Parathyroid adenoma (tissue), 2 donors: ENCODE results near the gene TMEM179.

Experiments
- H2AFZ ChIP-seq: fragments of 300-600 bp; sonication (generic); one replicate; pipeline ENCODE4 v1.7.0; 2017; ENCODE audit warnings: antibody characterized with exemption, mild to moderate bottlenecking
- H3K27ac ChIP-seq: fragments of 300-600 bp; sonication (generic); one replicate; pipeline ENCODE4 v1.7.0; 2017
- H3K27me3 ChIP-seq: fragments of 300-600 bp; sonication (generic); one replicate; pipeline ENCODE4 v1.7.0; 2017; ENCODE audit warnings: low read length; ENCODE audit not compliant: control insufficient read depth, insufficient read depth
- H3K36me3 ChIP-seq: fragments of 300-600 bp; sonication (generic); one replicate; pipeline ENCODE4 v1.7.0; 2017; ENCODE audit warnings: low read length; ENCODE audit not compliant: control insufficient read depth, insufficient read depth
- H3K4me1 ChIP-seq: fragments of 300-600 bp; sonication (generic); one replicate; pipeline ENCODE4 v1.7.0; 2017; ENCODE audit warnings: control low read depth
- H3K4me2 ChIP-seq: fragments of 300-600 bp; sonication (generic); one replicate; pipeline ENCODE4 v1.7.0; 2017; ENCODE audit warnings: low read length
- H3K4me3 ChIP-seq: fragments of 300-600 bp; sonication (generic); one replicate; pipeline ENCODE4 v1.7.0; 2017; ENCODE audit warnings: low read depth, low read length
- H3K79me2 ChIP-seq: fragments of 300-600 bp; sonication (generic); one replicate; pipeline ENCODE4 v1.7.0; 2017; ENCODE audit warnings: control low read depth
- H3K9ac ChIP-seq: fragments of 300-600 bp; sonication (generic); one replicate; pipeline ENCODE4 v1.7.0; 2017; ENCODE audit warnings: mild to moderate bottlenecking
- H3K9me3 ChIP-seq: fragments of 300-600 bp; sonication (generic); one replicate; pipeline ENCODE4 v1.7.0; 2017; ENCODE audit warnings: low read length; ENCODE audit not compliant: control insufficient read depth
- TF ChIP-seq, protein P1 (sequence below): fragments of 300-600 bp; sonication (generic); IDR thresholded peaks from one replicate; pipeline ENCODE4 v1.7.0; 2017; ENCODE audit warnings: antibody characterized with exemption, mild to moderate bottlenecking
- donor health status: primary hyperparathyroidism.

Gene TMEM179

DNA sequence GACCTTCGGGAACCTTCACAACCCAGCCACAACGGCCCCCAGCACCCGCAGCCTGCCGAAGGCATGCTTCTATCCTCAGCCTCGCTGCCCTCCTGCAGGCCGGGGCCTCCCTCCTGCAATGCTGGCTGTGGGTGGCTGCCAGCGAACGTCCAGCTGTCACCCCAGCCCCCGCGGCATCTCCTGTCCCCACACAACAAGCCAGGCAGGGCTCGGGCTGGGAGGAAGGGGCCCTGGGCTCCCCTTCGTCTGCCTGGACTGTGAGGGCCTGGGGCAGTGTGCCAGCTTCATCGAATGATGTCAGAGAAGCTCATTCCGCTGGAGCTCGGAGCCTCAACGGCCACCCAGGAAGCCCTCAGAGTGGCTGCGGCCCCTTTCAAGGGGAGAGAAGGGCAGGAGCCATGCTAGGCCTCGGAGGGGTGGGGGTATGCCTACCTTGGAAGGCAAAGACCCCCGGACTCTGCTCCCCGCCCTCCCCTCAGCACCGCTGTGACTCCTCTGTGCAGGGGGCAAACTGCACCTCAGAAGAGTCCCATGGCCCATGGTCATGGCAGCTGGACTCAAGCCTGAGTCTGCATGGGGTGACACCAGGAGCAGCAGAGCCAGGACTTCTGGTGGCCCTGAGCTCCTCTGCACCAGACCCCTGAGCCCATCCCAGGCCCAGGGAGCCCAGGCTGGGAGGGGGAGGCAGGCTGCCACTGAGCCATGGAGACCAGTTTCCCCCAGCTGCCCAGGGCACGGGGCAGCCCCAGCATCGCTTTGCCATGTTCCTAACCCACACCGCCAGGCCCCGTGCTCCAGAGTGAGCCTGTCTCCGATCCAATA lies 49.8 kb downstream of the TMEM179 start:
- Histone ChIP-seq H3K4me1 (no peaks in the 10 kb centered on the region), H3K9me3 (no peaks in the 10 kb centered on the region), H2AFZ (no peak overlapping the region), H3K4me2 (no peak overlapping the region), H3K79me2 (no peaks in the 10 kb centered on the region), H3K9ac (no peak overlapping the region), H3K27ac (no peak overlapping the region), H3K4me3 (no peak overlapping the region), H3K27me3 (no peaks in the 10 kb centered on the region), H3K36me3 (no peaks in the 10 kb centered on the region)
- TF ChIP-seq, protein P1, sequence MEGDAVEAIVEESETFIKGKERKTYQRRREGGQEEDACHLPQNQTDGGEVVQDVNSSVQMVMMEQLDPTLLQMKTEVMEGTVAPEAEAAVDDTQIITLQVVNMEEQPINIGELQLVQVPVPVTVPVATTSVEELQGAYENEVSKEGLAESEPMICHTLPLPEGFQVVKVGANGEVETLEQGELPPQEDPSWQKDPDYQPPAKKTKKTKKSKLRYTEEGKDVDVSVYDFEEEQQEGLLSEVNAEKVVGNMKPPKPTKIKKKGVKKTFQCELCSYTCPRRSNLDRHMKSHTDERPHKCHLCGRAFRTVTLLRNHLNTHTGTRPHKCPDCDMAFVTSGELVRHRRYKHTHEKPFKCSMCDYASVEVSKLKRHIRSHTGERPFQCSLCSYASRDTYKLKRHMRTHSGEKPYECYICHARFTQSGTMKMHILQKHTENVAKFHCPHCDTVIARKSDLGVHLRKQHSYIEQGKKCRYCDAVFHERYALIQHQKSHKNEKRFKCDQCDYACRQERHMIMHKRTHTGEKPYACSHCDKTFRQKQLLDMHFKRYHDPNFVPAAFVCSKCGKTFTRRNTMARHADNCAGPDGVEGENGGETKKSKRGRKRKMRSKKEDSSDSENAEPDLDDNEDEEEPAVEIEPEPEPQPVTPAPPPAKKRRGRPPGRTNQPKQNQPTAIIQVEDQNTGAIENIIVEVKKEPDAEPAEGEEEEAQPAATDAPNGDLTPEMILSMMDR = no peak

DNA sequence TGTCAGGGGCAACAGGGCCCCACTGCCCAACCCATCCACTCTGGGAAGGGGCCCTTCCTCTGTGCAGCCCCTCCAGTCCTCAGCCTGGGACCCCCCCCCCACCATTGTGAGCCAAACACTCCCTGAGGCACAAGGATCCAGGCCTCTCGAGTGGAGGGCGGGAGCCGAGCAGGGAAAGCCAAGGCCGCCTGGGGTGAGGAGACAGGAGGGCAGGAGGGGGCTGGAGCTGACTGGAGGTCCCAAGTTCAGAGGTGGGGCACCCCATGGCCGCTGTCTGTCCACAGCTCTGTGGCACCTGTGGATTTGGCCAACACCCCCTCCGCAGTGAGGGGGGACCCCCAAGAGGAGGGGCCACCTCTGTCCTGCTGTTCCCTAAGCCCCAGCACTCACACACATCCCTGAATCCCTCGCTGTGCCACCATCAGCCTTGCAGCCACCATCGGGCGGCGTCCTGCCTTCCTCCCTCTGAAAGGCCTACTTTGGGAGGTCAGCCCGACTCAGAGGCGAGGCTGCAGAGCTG lies 50.4 kb downstream of the TMEM179 start:
- Histone ChIP-seq H3K9me3 (no peaks in the 10 kb centered on the region), H3K27me3 (no peaks in the 10 kb centered on the region), H3K9ac (no peak overlapping the region), H2AFZ (no peak overlapping the region), H3K4me3 (no peak overlapping the region), H3K36me3 (no peaks in the 10 kb centered on the region), H3K27ac (no peak overlapping the region), H3K4me2 (no peak overlapping the region), H3K4me1 (no peaks in the 10 kb centered on the region), H3K79me2 (no peaks in the 10 kb centered on the region)
- TF ChIP-seq, protein P1 = no peak

DNA sequence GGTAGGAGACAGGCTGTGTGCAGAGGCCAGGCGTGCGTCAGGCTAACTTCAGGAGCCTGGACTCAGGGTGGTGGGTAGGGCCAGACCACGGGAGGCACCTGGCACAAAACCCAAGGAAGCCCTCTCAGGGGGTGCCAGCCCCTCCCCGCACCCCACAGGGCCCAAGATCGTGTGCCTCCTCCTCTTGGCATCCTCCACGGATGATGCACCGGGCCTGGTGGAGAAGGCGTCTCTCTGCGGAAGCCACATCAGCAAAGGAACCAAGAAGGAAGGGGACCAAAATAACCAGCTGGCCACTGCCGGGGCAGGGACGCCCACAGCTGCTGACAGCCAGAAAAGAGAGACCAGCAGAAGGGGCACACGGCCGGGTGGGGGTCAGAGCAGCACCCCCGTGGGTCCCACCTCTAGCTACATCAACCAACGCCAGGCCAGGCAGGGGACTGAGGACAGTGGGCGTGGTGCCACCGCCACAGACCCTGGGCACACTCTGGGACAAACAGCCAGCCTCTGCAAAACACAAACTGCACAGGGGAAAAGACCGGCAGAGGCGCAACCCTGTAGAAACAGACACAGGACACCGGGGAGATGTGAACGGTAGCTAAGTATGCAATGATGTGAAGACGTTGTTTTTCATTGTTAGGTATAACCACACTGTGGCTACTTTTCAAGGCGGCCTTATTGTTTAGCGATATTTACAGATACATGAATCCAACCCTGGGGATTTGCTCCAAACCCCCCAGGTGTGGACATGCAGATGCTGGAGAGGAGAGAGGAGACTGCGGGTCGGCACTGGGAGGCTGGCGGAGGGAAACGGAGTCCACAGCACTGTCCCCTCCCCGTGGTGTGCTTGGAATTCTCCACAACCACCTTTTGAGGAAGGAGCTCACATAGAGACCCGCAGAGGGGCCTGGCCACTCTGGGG lies 51.1 kb downstream of the TMEM179 start:
- Histone ChIP-seq H3K27ac (no peak overlapping the region), H3K4me3 (no peak overlapping the region), H3K27me3 (no peaks in the 10 kb centered on the region), H3K9me3 (no peaks in the 10 kb centered on the region), H3K4me1 (no peaks in the 10 kb centered on the region), H2AFZ (no peak overlapping the region), H3K79me2 (no peaks in the 10 kb centered on the region), H3K4me2 (no peak overlapping the region), H3K9ac (no peak overlapping the region), H3K36me3 (no peaks in the 10 kb centered on the region)
- TF ChIP-seq, protein P1 = no peak

DNA sequence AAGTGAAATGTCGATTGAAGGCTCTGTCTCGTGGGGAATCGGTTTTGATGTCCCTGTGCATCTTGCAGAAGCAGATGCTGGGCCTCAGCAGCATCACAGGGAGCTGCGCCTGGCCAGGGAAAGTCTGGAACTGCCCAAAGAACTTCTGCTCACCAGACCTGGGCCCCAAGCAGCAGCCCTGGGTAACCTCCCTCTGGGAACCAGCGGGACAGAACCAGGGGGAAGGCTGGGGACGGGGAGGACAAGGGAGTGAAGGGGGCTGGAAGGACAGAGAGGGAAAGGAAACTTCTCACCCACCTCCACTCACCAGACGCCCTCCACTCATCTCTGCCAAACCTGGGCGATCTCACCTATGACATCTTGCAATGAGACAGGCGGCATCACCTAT lies 51.8 kb downstream of the TMEM179 start:
- H3K79me2 ChIP-seq = no peaks in the 10 kb centered on the region

More for the DNA sequence above, 51.8 kb downstream of the TMEM179 start:
- no peak overlapping the region for H3K27ac ChIP-seq
- H3K4me2 ChIP-seq = no peak overlapping the region
- TF ChIP-seq, protein P1 = no peak
- no peaks in the 10 kb centered on the region for H3K4me1 ChIP-seq
- H2AFZ ChIP-seq = no peak overlapping the region
- H3K27me3 ChIP-seq = no peaks in the 10 kb centered on the region
- no peak overlapping the region for H3K9ac ChIP-seq
- no peaks in the 10 kb centered on the region for H3K9me3 ChIP-seq
- H3K4me3 ChIP-seq = no peak overlapping the region
- H3K36me3 ChIP-seq = no peaks in the 10 kb centered on the region
